Forelimb muscle (tissue), 1 donor: ENCODE data around the gene FSD2. TPM values are rescaled to one million over a fixed set of nuclear protein-coding genes. Genes with fewer than 3 reads are reported as not detected.
A peak's percentile ranks its signal among the peaks of the same experiment; 100 is the strongest.
"Not testable (repeated sequence)": the region's sequence is repeated elsewhere in the genome, so short reads cannot be mapped to it uniquely, and the experiment has no call there.

Source experiments
- DNase-seq: peaks from one replicate; pipeline ENCODE4 v3.0.0-alpha.2; 2013; ENCODE audit warnings: low read depth
- polyA plus RNA-seq: library from polyadenylated mRNA; unstranded; fragments of 120-200 nt; gene quantifications from one replicate; pipeline ENCODE4 v1.2.1, GENCODE V29; 2013; ENCODE audit not compliant: insufficient read length

FSD2 gene
- polyA plus RNA-seq, 1 donor, result 65.9 TPM

- DNase-seq, result no peak
Observed at GRCh38 chr15:82798104-82798503, 7.8 kb downstream of the FSD2 start.

GRCh38 chr15:82793737-82794136, 12.1 kb downstream of the FSD2 start:
- DNase-seq, result no peak

DNA sequence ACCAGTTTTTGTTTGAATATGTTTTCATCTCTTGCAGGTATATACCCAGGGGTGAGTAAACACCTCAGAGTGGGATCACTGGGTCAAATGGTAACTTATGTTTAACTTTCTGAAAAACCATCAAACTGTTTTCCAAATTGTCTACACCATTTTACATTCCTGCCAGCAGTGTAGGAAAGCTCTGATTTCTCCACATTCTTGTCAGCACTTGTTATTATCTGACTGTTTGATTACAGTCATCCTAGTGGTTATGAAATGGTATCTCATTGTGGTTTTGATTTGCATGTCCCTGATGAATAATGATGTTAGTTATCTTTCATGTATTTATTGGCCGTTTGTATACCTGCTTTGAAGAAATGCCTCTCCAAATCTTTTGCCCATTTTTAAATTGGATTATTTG, 13.8 kb downstream of the FSD2 start:
- no peak for DNase-seq

DNA sequence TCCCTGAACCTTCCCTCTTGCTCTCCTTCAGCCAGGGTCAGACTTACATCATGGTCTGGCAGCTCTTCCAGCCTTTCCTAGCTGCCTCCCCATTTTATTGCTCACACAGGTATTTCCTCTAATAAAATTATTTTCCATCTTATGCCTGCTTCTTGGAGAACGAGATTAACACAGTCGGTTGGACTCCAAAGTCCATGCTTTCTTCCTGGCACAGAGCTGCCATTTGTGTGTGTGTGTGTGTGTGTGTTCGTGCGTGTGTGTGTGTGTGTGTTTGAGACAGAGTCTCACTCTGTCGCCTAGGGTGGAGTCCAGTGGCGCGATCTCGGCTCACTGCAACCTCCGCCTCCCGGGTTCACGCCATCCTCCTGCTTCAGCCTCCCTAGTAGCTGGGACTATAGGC, 15.5 kb downstream of the FSD2 start:
- DNase-seq, result no peak

GRCh38 chr15:82789491-82789890, 16.4 kb downstream of the FSD2 start:
- no peak for DNase-seq

DNA sequence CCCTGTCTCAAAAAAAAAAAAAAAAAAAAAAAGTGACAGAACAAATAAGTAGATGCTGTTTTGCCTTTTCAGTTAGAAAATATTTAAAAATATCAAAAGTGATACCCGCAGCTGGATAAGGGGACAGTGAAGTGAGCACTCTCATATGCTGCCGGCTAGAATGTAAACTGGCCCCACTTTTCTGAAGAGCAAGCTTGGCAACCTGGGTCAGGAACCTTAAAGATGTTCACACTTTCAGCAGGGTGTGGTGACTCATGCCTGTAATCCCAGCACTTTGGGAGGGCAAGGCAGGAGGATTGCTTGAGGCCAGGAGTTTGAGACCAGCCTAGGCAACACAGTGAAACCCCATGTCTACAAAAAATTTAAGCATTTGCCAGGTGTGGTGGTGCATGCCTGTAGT, 17.4 kb downstream of the FSD2 start:
- DNase-seq, result no peak

- DNase-seq, result no peak
Observed at GRCh38 chr15:82781349-82781748, 24.5 kb downstream of the FSD2 start.

- no peak for DNase-seq
Observed at GRCh38 chr15:82778755-82779154, 27.1 kb downstream of the FSD2 start.

- no peak for DNase-seq
Observed at GRCh38 chr15:82774496-82774895, 31.4 kb downstream of the FSD2 start.

DNA sequence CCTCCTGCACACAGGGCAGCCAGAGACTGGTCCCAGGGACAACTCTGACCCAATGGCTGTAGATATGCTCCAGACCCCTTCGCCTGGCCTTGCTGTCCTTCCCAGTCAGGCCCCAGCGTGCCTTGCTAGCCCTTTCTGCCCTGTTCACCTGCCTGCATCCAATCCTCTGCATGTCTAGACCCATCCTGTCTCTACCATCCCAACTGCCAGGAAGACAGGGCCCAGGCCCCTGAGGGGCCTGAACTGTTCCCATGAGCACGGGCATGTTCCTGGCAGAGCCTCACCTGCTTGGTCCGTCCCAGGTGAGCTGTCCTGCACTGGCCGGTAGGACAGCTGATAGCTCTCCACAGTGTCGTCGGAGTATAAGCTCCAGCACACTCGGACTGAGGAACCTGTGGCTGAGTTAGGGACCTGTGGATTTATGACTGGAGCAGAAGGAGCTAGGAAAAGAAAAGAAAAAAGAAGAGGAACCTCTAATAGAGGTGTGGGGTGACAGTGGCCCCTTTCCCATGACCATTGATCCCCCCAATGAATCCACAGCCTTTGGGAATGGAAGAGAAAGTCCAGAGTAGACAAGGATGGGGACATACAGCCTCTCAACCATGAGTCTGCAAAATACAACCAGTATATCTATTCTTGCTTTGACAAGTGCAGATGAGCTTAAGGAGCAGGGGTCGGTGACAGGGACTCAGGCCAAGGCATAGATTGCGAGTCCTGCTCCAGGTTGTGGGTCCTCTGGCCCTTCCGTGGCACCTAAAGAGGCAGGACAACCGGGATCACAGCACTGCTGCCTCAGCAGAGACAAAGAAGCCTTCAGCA, 33.9 kb downstream of the FSD2 start:
- no peak for DNase-seq

- no peak for DNase-seq
Observed at GRCh38 chr15:82768414-82769054, 37.3 kb downstream of the FSD2 start.

GRCh38 chr15:82767163-82767829, 38.6 kb downstream of the FSD2 start:
- no peak for DNase-seq

DNA sequence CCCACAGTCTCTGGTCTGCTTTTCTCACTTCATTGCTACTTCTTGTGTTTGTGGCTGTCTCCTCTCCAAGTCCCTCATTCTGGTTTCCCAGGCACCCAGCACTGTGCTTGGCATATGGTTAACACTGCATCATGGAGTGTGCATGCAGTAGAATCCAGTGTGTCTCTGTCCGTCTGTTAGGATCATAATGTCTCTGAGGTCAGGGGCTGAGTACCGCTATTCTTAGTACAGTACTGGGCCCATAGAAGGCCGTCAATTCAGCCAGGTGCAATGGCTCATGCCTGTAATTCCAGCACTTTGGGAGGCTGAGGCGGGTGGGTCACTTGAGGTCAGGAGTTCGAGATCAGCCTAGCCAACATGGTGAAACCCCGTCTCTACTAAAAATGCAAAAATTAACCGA, 39.7 kb downstream of the FSD2 start:
- DNase-seq, result not testable (repeated sequence)

DNA sequence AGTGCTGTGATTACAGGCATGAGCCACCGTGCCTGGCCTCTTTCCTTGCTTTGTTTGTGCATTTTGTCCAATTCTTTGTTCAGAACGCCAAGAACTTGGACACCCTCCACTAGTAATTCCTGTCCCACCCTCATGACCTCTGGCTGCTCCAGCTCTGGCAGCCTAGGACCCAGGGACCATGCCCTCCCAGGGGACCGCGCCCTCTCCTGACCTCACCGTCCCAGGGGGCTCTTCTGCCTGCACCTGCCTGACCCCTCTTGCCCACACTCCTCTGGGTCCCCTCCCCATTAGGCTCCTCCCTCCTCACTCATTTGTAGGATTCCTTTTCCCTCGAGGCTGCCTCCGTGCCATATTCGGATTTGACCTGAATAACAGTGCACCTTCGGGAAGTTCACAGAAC, 41.1 kb downstream of the FSD2 start:
- DNase-seq, result no peak

DNA sequence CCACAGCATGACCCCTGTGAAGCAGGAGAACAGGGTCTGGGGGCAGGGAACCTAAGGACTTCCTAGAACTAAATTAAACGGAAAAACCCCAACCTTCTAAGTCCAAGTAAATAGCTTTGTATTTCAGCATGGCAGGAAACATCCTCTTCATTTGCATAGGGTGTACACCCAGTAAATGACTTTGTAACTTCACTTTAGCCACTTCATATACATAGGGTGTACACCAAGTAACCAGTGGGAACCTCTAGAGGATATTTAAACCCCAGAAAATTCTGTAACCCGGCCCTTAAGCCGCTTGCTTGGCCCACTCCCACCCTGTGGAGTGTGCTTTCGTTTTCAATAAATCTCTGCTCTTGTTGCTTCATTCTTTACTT, 41.8 kb downstream of the FSD2 start:
- DNase-seq, result no peak

DNA sequence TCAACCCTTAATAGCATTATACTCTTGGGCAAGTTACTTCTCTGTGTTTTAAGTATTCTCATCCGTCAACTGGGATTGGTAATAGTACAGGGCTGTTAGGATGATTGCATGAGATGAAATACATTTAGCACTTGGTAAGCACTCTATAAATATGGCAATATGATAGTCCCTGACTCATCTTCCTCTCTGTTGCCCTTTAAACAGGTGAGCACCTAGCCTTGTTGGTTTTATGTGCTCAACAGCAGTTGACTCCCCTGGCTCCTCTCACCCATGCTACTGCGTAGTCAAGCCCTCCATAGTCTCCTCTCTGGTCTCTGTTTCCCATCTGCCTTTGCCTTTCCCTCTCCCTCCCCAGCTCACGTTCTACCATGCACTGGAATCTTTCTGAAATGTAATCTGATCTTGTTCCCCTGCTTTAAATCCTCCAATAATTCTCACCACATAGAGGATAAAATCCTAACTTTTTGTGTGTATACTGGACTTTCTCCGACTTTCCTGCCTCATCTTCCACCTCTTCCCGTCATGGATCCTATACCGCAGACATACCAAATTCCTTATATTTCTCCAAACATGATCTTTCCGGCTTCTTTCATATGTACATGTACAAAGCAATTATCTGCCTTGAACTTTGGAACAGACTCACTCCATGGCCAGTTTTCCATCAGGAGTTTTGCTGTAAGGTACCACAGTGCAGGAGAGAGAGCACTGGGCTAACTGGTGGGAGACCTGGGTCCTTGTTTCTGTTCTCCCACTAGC, 42.3 kb downstream of the FSD2 start:
- no peak for DNase-seq

GRCh38 chr15:82751308-82751707, 54.6 kb downstream of the FSD2 start:
- DNase-seq, result no peak

DNA sequence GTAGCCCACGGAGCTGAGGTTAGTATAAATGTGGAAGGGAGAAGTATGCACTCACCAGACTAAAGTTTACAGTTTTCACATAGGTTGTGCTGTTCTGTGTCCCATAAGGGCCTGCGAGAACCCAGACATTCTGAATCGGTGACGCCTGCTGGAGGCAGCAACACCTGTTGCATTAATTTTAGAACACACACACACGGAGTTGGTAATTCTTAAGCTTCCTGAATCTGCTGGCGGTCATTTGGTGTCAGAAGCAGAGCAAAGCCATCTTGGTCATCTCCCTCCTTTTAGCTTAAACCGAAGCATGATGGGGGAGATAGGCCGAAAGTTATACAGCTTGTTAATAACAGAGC, 55.1 kb downstream of the FSD2 start:
- DNase-seq, result no peak

DNA sequence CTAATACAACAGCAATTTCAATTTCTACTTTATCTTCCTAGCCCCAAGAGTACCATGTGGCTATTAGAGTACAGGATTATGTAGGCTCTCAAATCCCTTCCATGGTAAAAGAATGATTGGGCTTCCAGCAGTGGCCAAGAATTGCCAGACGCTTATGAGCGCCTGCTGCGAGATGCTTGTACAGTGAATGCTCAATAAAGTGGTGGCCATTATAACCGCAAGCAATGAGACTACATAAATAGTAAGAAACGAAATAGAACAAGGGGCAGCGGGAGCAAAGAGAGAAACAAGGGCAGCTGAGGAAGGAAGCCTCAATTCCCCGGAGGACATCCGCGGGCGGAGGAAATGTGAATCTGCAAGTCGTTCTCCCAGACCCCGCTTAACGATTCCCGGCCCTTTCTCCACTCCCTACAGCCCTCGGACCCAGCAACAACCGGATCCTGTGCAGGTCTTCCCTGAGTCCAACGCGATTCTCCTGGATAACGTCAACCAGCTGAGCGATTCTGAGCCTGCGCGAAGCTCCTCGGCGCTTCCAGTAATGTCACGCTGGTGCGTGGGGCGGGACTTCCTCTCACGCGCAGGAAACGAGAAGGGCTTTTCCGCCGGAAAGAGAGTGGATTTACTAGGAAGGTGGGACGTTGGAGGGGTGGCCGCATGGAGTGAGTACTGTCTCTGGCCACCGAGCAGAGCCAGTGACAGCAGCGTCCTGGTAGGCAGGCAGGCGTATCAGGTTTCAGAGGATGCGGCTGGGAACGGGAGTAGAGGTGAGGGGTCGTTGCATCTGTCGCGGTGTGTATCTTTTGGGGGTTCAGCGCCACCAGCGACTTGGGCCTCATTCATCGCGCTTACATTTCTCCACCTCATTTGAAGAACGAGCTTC, 55.7 kb downstream of the FSD2 start:
- DNase-seq, result peak; percentile 93

DNA sequence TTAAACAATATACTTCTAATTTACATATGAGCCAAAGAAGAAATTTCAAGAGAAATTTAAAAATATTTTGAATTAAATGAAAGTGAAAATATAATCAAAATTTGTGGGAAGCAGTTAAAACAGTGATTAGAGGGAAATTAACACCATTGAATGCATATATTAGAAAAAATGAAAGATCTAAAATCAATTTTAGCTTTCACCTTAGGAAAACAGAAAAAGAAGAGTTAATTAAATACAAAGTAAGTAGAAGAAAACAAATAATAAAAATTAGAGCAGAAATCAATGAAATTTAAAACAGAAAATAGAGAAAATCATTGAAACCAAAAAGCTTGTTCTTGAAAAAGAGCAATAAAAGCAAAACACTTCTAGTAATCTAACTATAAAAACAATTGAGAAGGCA, 57.6 kb downstream of the FSD2 start:
- DNase-seq, result no peak

- DNase-seq, result no peak
Observed at GRCh38 chr15:82743810-82744209, 62.1 kb downstream of the FSD2 start.
